CD4-positive, CD25-positive, alpha-beta regulatory T cell (primary cell): ENCODE data around the gene HYI. TPM values are rescaled to one million over a fixed set of nuclear protein-coding genes. Genes with fewer than 3 reads are reported as not detected.

Experiments used
- ATAC-seq, 2 donors: fragments of 150-1000 bp; cut with Tn5 transposase; one replicate each; pipeline ENCODE4 v1.10.0; 2021; ENCODE audit warnings: low read depth in 2 of 2, moderate number of reproducible peaks in 2 of 2, moderate library complexity in 1 of 2
- DNase-seq, 3 donors: peaks; one replicate each; pipeline versions ENCODE4 v3.0.0 to v3.0.0-alpha.2; 2012 to 2022; ENCODE audit warnings: mixed read lengths in 1 of 3
- H3K27ac ChIP-seq: one replicate; pipeline ENCODE4 v1.7.0; 2013; ENCODE audit warnings: mild to moderate bottlenecking, low read length; ENCODE audit not compliant: insufficient read depth, poor library complexity, severe bottlenecking
- H3K27me3 ChIP-seq: one replicate; pipeline ENCODE4 v1.7.0; 2013; ENCODE audit warnings: low read length; ENCODE audit not compliant: control insufficient read depth, insufficient read depth
- H3K36me3 ChIP-seq: one replicate; pipeline ENCODE4 v1.7.0; 2013; ENCODE audit warnings: mild to moderate bottlenecking, low read length, moderate library complexity; ENCODE audit not compliant: control insufficient read depth, insufficient read depth
- H3K4me1 ChIP-seq: 2 replicates; pipeline ENCODE4 v1.7.0; 2013; ENCODE audit warnings: mild to moderate bottlenecking, low read length; ENCODE audit not compliant: insufficient read depth, control insufficient read depth, poor library complexity, severe bottlenecking
- H3K4me3 ChIP-seq: one replicate; pipeline ENCODE4 v1.7.0; 2013; ENCODE audit warnings: low read depth, mild to moderate bottlenecking, low read length, moderate library complexity
- H3K9me3 ChIP-seq, 2 experiments: 1 replicate in 1 of 2; 2 replicates in 1 of 2; pipeline ENCODE4 v1.7.0; 2013; ENCODE audit warnings: low read length in 2 of 2, mild to moderate bottlenecking in 1 of 2, moderate library complexity in 1 of 2; ENCODE audit not compliant: control insufficient read depth in 2 of 2
- H3K27ac Mint-ChIP-seq, 3 donors: one replicate each; pipeline ENCODE4 v1.8.0; 2020 to 2022; ENCODE audit warnings: mild to moderate bottlenecking in 3 of 3, mixed read lengths in 3 of 3, moderate library complexity in 2 of 3
- H3K27me3 Mint-ChIP-seq: one replicate; pipeline ENCODE4 v1.8.0; 2022; ENCODE audit warnings: mild to moderate bottlenecking, mixed read lengths
- H3K36me3 Mint-ChIP-seq: one replicate; pipeline ENCODE4 v1.8.0; 2020; ENCODE audit warnings: mixed read lengths
- H3K4me1 Mint-ChIP-seq, 4 donors: one replicate each; pipeline ENCODE4 v1.8.0; 2020 to 2022; ENCODE audit warnings: mixed read lengths in 4 of 4, mild to moderate bottlenecking in 1 of 4
- H3K4me3 Mint-ChIP-seq, 4 donors: one replicate each; pipeline ENCODE4 v1.8.0; 2020 to 2022; ENCODE audit warnings: mild to moderate bottlenecking in 4 of 4, mixed read lengths in 4 of 4, moderate library complexity in 3 of 4
- H3K9me3 Mint-ChIP-seq, 7 donors: one replicate each; pipeline ENCODE4 v1.8.0; 2020 to 2022; ENCODE audit warnings: mixed read lengths in 7 of 7, mild to moderate bottlenecking in 3 of 7, moderate library complexity in 2 of 7
- polyA plus RNA-seq, 4 donors: library from polyadenylated mRNA; unstranded; fragments of 300-500 nt; fragmentation: Illumina TruSeq; gene quantifications; one replicate each; pipeline ENCODE4 v1.2.3, GENCODE V29; 2021
- total RNA-seq: library from RNA; stranded (reverse); gene quantifications from one replicate; pipeline ENCODE4 v1.2.3, GENCODE V29; 2022

HYI gene
- total and polyA plus RNA-seq, 5 donors from 2014 or later: 0.85 to 8.4 (median 3.4) TPM

DNA sequence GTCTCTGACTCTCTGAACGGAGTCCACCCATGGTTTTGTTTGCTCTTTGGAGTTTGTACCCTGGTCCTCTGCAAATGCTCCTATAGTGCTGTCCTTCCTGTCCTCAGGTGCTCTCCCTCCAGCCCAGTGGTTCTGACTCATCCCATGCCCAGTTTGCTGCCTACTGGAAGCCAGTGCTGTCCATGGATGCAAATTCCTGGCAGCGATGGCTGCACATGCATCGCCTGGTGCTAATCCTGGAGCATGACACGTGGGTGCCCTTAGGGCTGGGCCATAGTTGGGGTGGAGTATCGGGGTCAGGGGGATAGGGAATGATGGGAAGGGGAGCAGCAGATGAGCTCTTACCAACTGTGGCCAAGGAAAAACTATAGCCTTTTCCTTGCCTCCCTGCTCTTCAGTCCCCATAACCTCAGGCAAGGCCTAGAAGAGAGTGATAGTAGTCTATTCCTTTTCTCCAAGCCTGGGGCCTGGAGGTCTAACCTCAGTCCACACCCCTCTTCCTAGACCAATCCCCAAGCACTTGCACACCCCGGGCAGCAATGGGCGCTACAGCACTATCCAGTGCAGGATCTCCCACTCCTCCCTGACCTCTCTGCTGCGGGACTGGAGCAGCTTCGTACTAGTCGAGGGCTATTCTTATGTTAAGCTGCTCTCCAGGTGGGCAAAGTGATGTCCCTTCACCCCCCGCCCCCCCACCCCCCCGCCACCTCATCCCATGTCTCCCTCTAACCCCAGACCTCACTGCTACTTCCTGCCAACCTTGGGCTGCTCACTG lies 31.6 kb downstream of the HYI start:
- ATAC-seq (no peak), DNase-seq (no peak)
- H3K27ac ChIP-seq: no peak overlapping the region
- Mint-ChIP-seq H3K4me1 (peaks cover 0 to 4% (median 0%) of the 10 kb centered on the region in 4 donors), H3K4me3 (no peak overlapping the region), H3K27me3 (no peaks in the 10 kb centered on the region), H3K9me3 (peaks cover 0 to 1% (median 0%) of the 10 kb centered on the region in 7 donors), H3K36me3 (peaks cover 35% of the 10 kb centered on the region), H3K27ac (peak overlapping the region in 1 of 3 donors; percentile 65)
- H3K4me3 ChIP-seq: no peak overlapping the region
- no peaks in the 10 kb centered on the region for H3K27me3 ChIP-seq
- no peaks in the 10 kb centered on the region for H3K4me1 ChIP-seq
- H3K36me3 ChIP-seq: peaks cover 85% of the 10 kb centered on the region
- no peaks in the 10 kb centered on the region for H3K9me3 ChIP-seq

DNA sequence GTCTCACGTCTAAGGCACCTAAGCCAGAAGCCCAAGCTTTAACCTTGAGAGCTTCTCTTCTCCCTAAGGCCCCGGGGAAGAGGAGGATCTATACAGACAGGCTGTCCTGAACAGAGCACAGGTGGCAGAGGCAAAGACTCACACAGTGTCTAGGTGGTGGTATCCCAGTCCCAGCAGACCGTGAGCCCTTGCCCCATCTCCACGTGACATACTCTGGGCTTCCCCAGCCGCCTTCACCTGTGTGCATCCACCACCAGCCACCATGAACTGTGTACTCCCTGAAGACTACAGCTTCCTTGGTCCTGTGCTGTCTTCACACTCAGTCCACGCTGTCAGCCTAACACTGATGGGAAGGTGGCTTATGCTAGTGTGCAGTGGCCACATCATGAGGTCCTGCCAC lies 32.3 kb downstream of the HYI start:
- Mint-ChIP-seq H3K27ac (no peak overlapping the region), H3K9me3 (peaks cover 0 to 1% (median 0%) of the 10 kb centered on the region in 7 donors), H3K4me1 (peaks cover 0 to 2% (median 0%) of the 10 kb centered on the region in 4 donors), H3K36me3 (peaks cover 29% of the 10 kb centered on the region), H3K27me3 (no peaks in the 10 kb centered on the region), H3K4me3 (no peak overlapping the region)
- Histone ChIP-seq H3K9me3 (no peaks in the 10 kb centered on the region), H3K27me3 (no peaks in the 10 kb centered on the region), H3K4me1 (no peaks in the 10 kb centered on the region), H3K36me3 (peaks cover 84% of the 10 kb centered on the region), H3K27ac (no peak overlapping the region), H3K4me3 (no peak overlapping the region)
- no peak for DNase-seq
- no peak for ATAC-seq

DNA sequence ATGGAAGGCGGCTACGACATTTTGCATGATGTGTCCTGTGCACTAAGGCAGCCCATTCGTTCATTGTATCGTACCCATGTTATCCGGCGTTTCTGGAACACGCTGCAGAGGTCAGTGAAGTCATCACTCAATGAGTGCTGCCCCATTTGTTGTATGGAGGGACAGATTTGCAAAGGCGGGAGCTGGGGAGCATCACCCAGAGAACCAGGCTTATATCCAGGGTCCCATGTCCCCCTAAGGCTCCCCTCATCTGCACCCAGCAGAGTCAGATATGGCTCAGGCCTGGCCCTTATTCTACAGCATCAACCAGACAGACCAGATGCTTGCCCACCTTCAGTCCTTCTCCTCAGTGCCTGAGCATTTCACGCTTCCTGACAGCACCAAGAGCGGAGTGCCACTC lies 32.9 kb downstream of the HYI start:
- Mint-ChIP-seq H3K36me3 (peaks cover 29% of the 10 kb centered on the region), H3K27ac (no peak overlapping the region), H3K4me1 (peaks cover 0 to 2% (median 0%) of the 10 kb centered on the region in 4 donors), H3K27me3 (no peaks in the 10 kb centered on the region), H3K4me3 (no peak overlapping the region), H3K9me3 (peaks cover 0 to 1% (median 0%) of the 10 kb centered on the region in 7 donors)
- Histone ChIP-seq H3K9me3 (no peaks in the 10 kb centered on the region), H3K27ac (no peak overlapping the region), H3K4me1 (no peaks in the 10 kb centered on the region), H3K36me3 (peaks cover 84% of the 10 kb centered on the region), H3K4me3 (no peak overlapping the region), H3K27me3 (no peaks in the 10 kb centered on the region)
- DNase-seq (no peak), ATAC-seq (no peak)

DNA sequence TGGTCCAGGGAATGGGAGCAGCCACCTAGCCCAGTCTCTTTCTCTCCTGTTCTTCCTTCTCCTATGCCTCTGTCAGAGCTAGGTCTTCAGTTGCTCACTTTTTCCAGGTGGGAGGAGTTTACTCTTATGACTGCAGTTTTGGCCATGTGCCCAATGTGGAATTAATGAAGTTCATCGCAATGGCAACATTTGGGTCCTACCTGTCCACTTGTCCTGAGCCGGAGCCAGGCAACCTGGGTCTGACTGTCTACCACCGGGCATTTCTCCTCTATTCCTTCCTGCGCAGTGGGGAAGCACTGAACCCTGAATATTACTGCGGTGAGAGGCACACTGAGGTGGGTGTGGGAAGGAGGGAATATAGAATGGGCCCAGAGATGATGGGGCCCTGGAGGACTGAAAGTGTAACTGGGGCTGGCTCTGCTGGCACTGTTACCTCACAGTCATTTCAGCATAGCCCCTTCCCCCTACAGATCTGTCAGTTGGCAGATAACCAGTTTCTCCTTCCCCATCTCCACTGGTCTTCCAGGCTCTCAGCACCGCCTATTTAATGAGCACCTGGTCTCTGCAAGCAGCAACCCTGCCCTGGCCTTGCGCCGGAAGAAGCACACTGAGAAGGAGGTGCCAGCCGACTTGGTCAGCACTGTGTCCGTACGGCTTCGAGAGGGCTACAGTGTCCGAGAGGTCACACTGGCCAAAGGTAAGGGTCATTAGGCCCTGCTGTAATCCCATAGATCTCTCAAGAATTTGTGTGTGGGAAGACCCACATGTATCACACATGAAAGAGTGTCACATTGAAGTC lies 33.9 kb downstream of the HYI start:
- no peaks in the 10 kb centered on the region for H3K9me3 ChIP-seq
- Mint-ChIP-seq H3K4me1 (peaks cover 0 to 4% (median under 1%) of the 10 kb centered on the region in 4 donors), H3K9me3 (peaks cover 0 to 1% (median 0%) of the 10 kb centered on the region in 7 donors), H3K27me3 (no peaks in the 10 kb centered on the region), H3K4me3 (no peak overlapping the region), H3K36me3 (peaks cover 32% of the 10 kb centered on the region), H3K27ac (peak overlapping the region in 1 of 3 donors; percentile 39)
- peaks cover 79% of the 10 kb centered on the region for H3K36me3 ChIP-seq
- no peak overlapping the region for H3K27ac ChIP-seq
- H3K27me3 ChIP-seq: no peaks in the 10 kb centered on the region
- ATAC-seq (no peak), DNase-seq (no peak)
- H3K4me3 ChIP-seq: no peak overlapping the region
- H3K4me1 ChIP-seq: no peaks in the 10 kb centered on the region

DNA sequence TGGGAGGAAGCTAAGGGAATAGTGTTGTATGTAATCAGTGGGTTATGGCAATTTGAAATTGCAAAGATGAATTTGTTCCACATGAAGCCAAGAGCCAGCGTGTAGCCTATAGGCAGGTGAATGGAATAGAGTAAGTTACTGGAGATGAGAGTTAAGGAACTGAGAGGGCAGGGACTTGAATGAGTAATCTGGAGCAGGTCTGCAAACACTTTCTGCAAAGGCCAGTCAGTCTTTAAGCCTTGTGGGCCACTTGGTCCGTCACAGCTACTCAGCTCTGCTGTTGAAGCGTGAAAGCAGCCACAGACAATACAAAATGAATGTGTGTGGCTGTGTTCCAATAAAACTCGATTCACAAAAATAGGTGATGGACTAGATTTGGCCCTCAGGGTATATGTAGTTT lies 34.9 kb downstream of the HYI start:
- H3K4me1 Mint-ChIP-seq: peaks cover 0 to 6% (median 4%) of the 10 kb centered on the region in 4 donors
- no peak overlapping the region for H3K4me3 ChIP-seq
- H3K27ac ChIP-seq: no peak overlapping the region
- peaks cover 36% of the 10 kb centered on the region for H3K36me3 Mint-ChIP-seq
- no peak overlapping the region for H3K4me3 Mint-ChIP-seq
- no peaks in the 10 kb centered on the region for H3K9me3 ChIP-seq
- no peaks in the 10 kb centered on the region for H3K27me3 Mint-ChIP-seq
- peaks cover 70% of the 10 kb centered on the region for H3K36me3 ChIP-seq
- peaks cover 0 to 1% (median 0%) of the 10 kb centered on the region in 7 donors for H3K9me3 Mint-ChIP-seq
- no peak overlapping the region for H3K27ac Mint-ChIP-seq
- H3K27me3 ChIP-seq: no peaks in the 10 kb centered on the region
- ATAC-seq (no peak), DNase-seq (no peak)
- no peaks in the 10 kb centered on the region for H3K4me1 ChIP-seq

DNA sequence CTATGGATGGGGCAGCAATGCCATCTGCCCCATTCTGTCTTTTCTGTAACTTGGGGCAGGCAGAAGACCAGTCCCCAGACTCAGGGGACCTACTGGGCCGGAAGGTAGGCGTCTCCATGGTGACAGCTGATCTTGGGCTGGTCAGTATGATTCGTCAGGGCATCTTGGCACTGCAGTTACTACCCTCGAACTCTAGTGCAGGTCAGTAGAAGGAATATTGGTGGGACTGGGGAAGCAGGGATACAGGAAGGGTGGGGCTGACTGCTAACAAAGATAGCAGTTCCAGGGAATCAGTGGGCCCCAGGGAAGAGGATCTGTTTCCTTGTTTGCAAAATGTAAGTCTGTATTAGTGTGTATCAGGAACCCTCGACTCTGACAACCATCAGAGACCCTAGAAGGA lies 37.8 kb downstream of the HYI start:
- Histone ChIP-seq H3K27me3 (no peaks in the 10 kb centered on the region), H3K4me1 (no peaks in the 10 kb centered on the region), H3K9me3 (no peaks in the 10 kb centered on the region), H3K27ac (no peak overlapping the region), H3K4me3 (no peak overlapping the region), H3K36me3 (peaks cover 55% of the 10 kb centered on the region)
- no peaks in the 10 kb centered on the region for H3K27me3 Mint-ChIP-seq
- peaks cover 0 to 6% (median 4%) of the 10 kb centered on the region in 4 donors for H3K4me1 Mint-ChIP-seq
- no peak overlapping the region for H3K4me3 Mint-ChIP-seq
- H3K9me3 Mint-ChIP-seq: no peaks in the 10 kb centered on the region
- peaks cover 26% of the 10 kb centered on the region for H3K36me3 Mint-ChIP-seq
- ATAC-seq (no peak), DNase-seq (no peak)
- no peak overlapping the region for H3K27ac Mint-ChIP-seq

DNA sequence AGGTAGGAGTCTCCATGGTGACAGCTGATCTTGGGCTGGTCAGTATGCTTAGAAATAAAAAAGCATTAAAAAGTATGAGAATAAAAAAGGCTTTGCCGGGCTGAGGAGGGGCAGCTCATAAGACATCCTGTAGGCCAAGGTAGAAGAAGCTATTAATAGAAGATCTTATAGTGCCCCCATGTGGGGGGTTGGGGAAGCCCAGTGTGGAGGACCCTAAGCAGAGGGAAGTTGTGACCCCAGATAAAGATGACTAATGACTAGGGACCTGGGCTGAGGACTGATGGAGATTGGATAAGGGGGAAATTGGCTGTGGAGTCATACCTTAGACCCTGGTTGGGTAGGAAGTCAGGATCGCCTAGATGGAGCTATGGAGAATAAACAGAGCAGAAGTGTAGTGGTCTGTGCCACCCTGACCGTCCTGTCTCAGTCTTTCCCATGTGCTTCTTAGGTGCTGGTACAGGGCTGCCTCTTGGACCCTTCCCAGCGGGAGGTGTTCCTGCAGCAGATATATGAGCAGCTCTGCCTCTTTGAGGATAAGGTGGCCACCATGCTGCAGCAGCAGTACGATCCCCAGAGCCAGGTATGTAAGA lies 39.0 kb downstream of the HYI start:
- peaks cover 3 to 6% (median 4%) of the 10 kb centered on the region in 4 donors for H3K4me1 Mint-ChIP-seq
- no peaks in the 10 kb centered on the region for H3K27me3 Mint-ChIP-seq
- Histone ChIP-seq H3K27ac (no peak overlapping the region), H3K4me1 (no peaks in the 10 kb centered on the region), H3K36me3 (peaks cover 44% of the 10 kb centered on the region), H3K4me3 (no peak overlapping the region), H3K9me3 (no peaks in the 10 kb centered on the region), H3K27me3 (no peaks in the 10 kb centered on the region)
- ATAC-seq: peak; percentile 90 to 94
- no peaks in the 10 kb centered on the region for H3K9me3 Mint-ChIP-seq
- no peak overlapping the region for H3K4me3 Mint-ChIP-seq
- peak overlapping the region in 1 of 3 donors; percentile 65 for H3K27ac Mint-ChIP-seq
- DNase-seq: peak; percentile 48 to 69 (median 68)
- peaks cover 22% of the 10 kb centered on the region for H3K36me3 Mint-ChIP-seq
